HepG2 (cell line): ENCODE results near the gene GTPBP6. TPM values are rescaled to one million over a fixed set of nuclear protein-coding genes. Genes with fewer than 3 reads are reported as not detected.
A peak's percentile ranks its signal among the peaks of the same experiment; 100 is the strongest.

Experiments
- ATAC-seq: fragments of 200-7000 bp; cut with Tn5 transposase; 3 replicates; pipeline ENCODE4 v1.9.1; 2020; ENCODE audit warnings: mild to moderate bottlenecking, moderate library complexity
- BruUV-seq: library from RNA; stranded (reverse); fragments of 400-500 nt; replicated peaks from 2 replicates; lab custom pipeline; 2021; lab: Mats Ljungman, UMichigan
- CTCF ChIA-PET: fragments of 300-600 bp; formaldehyde crosslinking; extraction: SDS; loops from one replicate; lab custom pipeline; 2021; ENCODE audit warnings: low total read pairs, inconsistent platforms, low intra/inter-chr PET ratio; lab: Yijun Ruan, JAX
- POLR2A ChIA-PET: fragments of 350-600 bp; sonication (Branson Sonifier 250); formaldehyde crosslinking; loops from one replicate; lab custom pipeline; 2020; ENCODE audit warnings: antibody characterized with exemption, inconsistent platforms; lab: Yijun Ruan, JAX
- DNase-seq: peaks from one replicate; pipeline ENCODE4 v3.0.0-alpha.2; 2015; ENCODE audit warnings: low spot score
- FAIRE-seq: peaks from 3 replicates; lab custom pipeline; 2011; peaks lifted over from hg19 to GRCh38; lab: Jason Lieb, UNC
- H2AFZ ChIP-seq: one replicate; pipeline ENCODE4 v1.6.1; 2011; ENCODE audit warnings: low read length, inconsistent platforms
- H3K27ac ChIP-seq: fragments of 300-600 bp; 3 replicates; pipeline ENCODE4 v1.8.0; 2011; ENCODE audit warnings: mixed run types, mild to moderate bottlenecking, mixed read lengths, low read length, inconsistent platforms; ENCODE audit not compliant: insufficient read depth; ENCODE audit errors: extremely low read length
- H3K27me3 ChIP-seq, 2 experiments: fragments of 200-600 bp in 1 of 2; 2 replicates in 1 of 2; 3 replicates in 1 of 2; pipeline versions ENCODE4 v1.6.0 to v1.8.0; 2011; ENCODE audit warnings: low read length in 2 of 2, mild to moderate bottlenecking in 2 of 2, moderate library complexity in 2 of 2, inconsistent platforms in 1 of 2; ENCODE audit not compliant: insufficient read depth in 2 of 2, control insufficient read depth in 1 of 2
- H3K36me3 ChIP-seq, 2 experiments: fragments of 200-600 bp in 1 of 2; replicated peaks in 1 of 2; 2 replicates in 1 of 2; 3 replicates in 1 of 2; pipeline versions ENCODE4 v1.5.1 to v1.8.0; 2011; ENCODE audit warnings: low read length in 2 of 2, inconsistent platforms in 1 of 2; ENCODE audit not compliant: insufficient read depth in 2 of 2, control insufficient read depth in 1 of 2
- H3K4me1 ChIP-seq: 2 replicates; pipeline ENCODE4 v1.5.1; 2012; ENCODE audit warnings: low read length, inconsistent platforms; ENCODE audit not compliant: insufficient read depth
- H3K4me2 ChIP-seq: 2 replicates; pipeline ENCODE4 v1.6.0; 2011; ENCODE audit warnings: low read depth, low read length, inconsistent platforms
- H3K4me3 ChIP-seq, 3 experiments: fragments of 200-600 bp in 1 of 3; sonication (generic), shearing (Covaris generic) in 1 of 3; replicated peaks in 1 of 3; 2 replicates each; pipeline ENCODE4 v1.5.1; 2011 to 2016; ENCODE audit warnings: low read length in 3 of 3, inconsistent platforms in 2 of 3, low read depth in 2 of 3, mild to moderate bottlenecking in 2 of 3, control low read depth in 1 of 3, mixed read lengths in 1 of 3; ENCODE audit not compliant: insufficient read depth in 1 of 3
- H3K79me2 ChIP-seq: one replicate; pipeline ENCODE4 v1.6.1; 2011; ENCODE audit warnings: low read length, inconsistent platforms; ENCODE audit not compliant: insufficient read depth
- H3K9ac ChIP-seq: 2 replicates; pipeline ENCODE4 v1.6.0; 2011; ENCODE audit warnings: mild to moderate bottlenecking, low read depth, low read length, inconsistent platforms; ENCODE audit not compliant: insufficient read depth
- H3K9me3 ChIP-seq: 2 replicates; pipeline ENCODE4 v1.5.1; 2012; ENCODE audit warnings: mild to moderate bottlenecking, low read length
- H4K20me1 ChIP-seq: 2 replicates; pipeline ENCODE4 v1.6.0; 2011; ENCODE audit warnings: inconsistent platforms, mild to moderate bottlenecking, low read length, moderate library complexity; ENCODE audit not compliant: insufficient read depth
- AGO2 ChIP-seq: fragments of 200-400 bp; formaldehyde crosslinking; optimal IDR thresholded peaks from 2 replicates; pipeline ENCODE3; 2017; ENCODE audit warnings: mild to moderate bottlenecking, low read depth, low read length, moderate library complexity
- CAMTA2 ChIP-seq: sonication (generic); formaldehyde crosslinking; IDR thresholded peaks from 2 replicates; pipeline ENCODE4 v1.4.0; 2020; ENCODE audit warnings: mild to moderate bottlenecking, missing genetic modification reagents, borderline replicate concordance
- NONO ChIP-seq, 2 experiments: fragments of 450-650 bp in 1 of 2; sonication (generic) in 1 of 2; formaldehyde crosslinking in 1 of 2; IDR thresholded peaks in 1 of 2; conservative IDR thresholded peaks in 1 of 2; 2 replicates each; pipeline versions ENCODE4 v1.6.1 to v1.8.0; 2017 to 2022; ENCODE audit warnings: mild to moderate bottlenecking in 1 of 2, missing genetic modification reagents in 1 of 2, moderate library complexity in 1 of 2
- POLR2G ChIP-seq: fragments of 200-400 bp; formaldehyde crosslinking; IDR thresholded peaks from 2 replicates; pipeline ENCODE4 v1.6.1; 2018; ENCODE audit warnings: mild to moderate bottlenecking, low read depth, low read length, moderate library complexity
- SRF ChIP-seq: IDR thresholded peaks from 2 replicates; pipeline ENCODE4 v1.6.1; 2011; ENCODE audit warnings: mild to moderate bottlenecking, low read depth, low read length, moderate library complexity
- ZBTB46 ChIP-seq: sonication (generic); formaldehyde crosslinking; IDR thresholded peaks from 2 replicates; pipeline ENCODE4 v1.4.0; 2020; ENCODE audit warnings: mild to moderate bottlenecking, missing genetic modification reagents, borderline replicate concordance
- ZBTB7B ChIP-seq: sonication (generic); formaldehyde crosslinking; IDR thresholded peaks from 2 replicates; pipeline ENCODE4 v1.4.0; 2020; ENCODE audit warnings: missing genetic modification reagents
- ZFP91 ChIP-seq: sonication (generic); formaldehyde crosslinking; IDR thresholded peaks from 2 replicates; pipeline ENCODE4 v1.9.0; 2022; ENCODE audit warnings: missing genetic modification reagents, mild to moderate bottlenecking, borderline replicate concordance
- ZNF180 ChIP-seq: sonication (generic); formaldehyde crosslinking; IDR thresholded peaks from 2 replicates; pipeline ENCODE4 v1.4.0; 2020; ENCODE audit warnings: low read depth, missing genetic modification reagents, borderline replicate concordance
- ZNF253 ChIP-seq: sonication (generic); formaldehyde crosslinking; IDR thresholded peaks from 2 replicates; pipeline ENCODE4 v1.8.0; 2022; ENCODE audit warnings: mild to moderate bottlenecking, missing genetic modification reagents, borderline replicate concordance
- ZNF672 ChIP-seq: sonication (generic); formaldehyde crosslinking; IDR thresholded peaks from 2 replicates; pipeline ENCODE4 v1.8.1; 2022; ENCODE audit warnings: missing genetic modification reagents
- ZNF703 ChIP-seq: sonication (generic); formaldehyde crosslinking; IDR thresholded peaks from 2 replicates; pipeline ENCODE4 v1.5.1; 2020; ENCODE audit warnings: missing genetic modification reagents, mild to moderate bottlenecking, moderate library complexity, borderline replicate concordance
- ZSCAN21 ChIP-seq: sonication (generic); formaldehyde crosslinking; IDR thresholded peaks from 2 replicates; pipeline ENCODE4 v1.8.0; 2022; ENCODE audit warnings: mild to moderate bottlenecking, missing genetic modification reagents, moderate library complexity, borderline replicate concordance
- WGBS: methylation state at CpG from one replicate; pipeline ENCODE4 v1.1.6; 2017; ENCODE audit warnings: low lambda C conversion rate; 5-methylcytosine and 5-hydroxymethylcytosine counted together
- in situ Hi-C: cut with HindIII; loops from 2 replicates; pipeline ENCODE4 v1.10.0; 2017; ENCODE audit warnings: low pct_unique_long_range_greater_than_20kb; ENCODE audit not compliant: extremely low pct_ligation_motif_present
- intact Hi-C: fragments of 100-400 bp; cut with micrococcal nuclease; formaldehyde crosslinking; loops from one replicate; pipeline ENCODE4 v1.10.0; 2022; ENCODE audit not compliant: unreplicated experiment
- polyA plus RNA-seq, 8 experiments: library from polyadenylated mRNA; depleted of rRNA in 3 of 8; stranded (reverse) in 7 of 8; unstranded in 1 of 8; fragments of >200 nt; fragmentation: Illumina TruSeq in 4 of 8; extraction: Trizol in 4 of 8; gene quantifications; 2 replicates each; pipeline versions ENCODE4 v1.2.1 to v1.2.3, GENCODE V29; 2011 to 2016; ENCODE audit warnings: low read depth in 4 of 8, missing spikeins in 1 of 8, mixed read lengths in 1 of 8; ENCODE audit not compliant: insufficient read depth in 1 of 8
- total RNA-seq, 5 experiments: library from RNA; depleted of rRNA; stranded (reverse); fragments of >200 nt; fragmentation: Illumina TruSeq; extraction: Trizol; gene quantifications; 2 replicates each; pipeline ENCODE4 v1.2.3, GENCODE V29; 2016; ENCODE audit warnings: low read depth in 1 of 5
- TF ChIP-seq, protein P1 (sequence below): sonication (generic); formaldehyde crosslinking; conservative IDR thresholded peaks from 2 replicates; pipeline ENCODE4 v1.8.0; 2022; ENCODE audit warnings: missing genetic modification reagents
- TF ChIP-seq, protein P2 (sequence below): sonication (generic); formaldehyde crosslinking; conservative IDR thresholded peaks from 2 replicates; pipeline ENCODE4 v1.4.0; 2020; ENCODE audit warnings: mild to moderate bottlenecking, missing genetic modification reagents, moderate library complexity

The GTPBP6 gene
- total and polyA plus RNA-seq, 2 of the 13 experiments (the other 11 are each of a cell fraction or from before 2014, with no cell fraction given) = 20.2 to 39.6 TPM

DNA sequence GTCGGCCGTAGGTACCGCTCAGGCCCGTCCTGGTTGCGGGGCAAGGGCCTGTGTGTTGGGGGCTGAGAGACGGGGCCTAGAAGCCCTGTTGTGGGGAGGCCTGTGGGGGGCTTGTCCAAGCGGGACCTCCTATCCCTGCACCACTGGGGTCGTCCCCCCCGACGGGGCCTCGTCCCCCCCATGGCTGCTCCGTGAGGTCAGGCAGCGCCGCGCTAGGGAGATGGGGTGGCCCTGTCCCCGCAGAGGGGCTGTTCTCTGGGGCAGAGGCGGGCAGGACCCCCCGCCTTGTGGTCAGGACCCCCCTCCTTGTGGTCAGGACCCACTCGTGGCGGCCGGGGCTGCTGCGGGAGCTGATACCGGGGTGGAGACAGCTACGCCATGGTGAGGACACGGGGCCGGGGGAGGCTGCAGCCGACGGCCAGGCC is 12.1 kb upstream of the GTPBP6 start:
- WGBS = no CpG with 5 or more reads among the region's 28 CpGs
- H3K27me3 ChIP-seq = peaks cover 0 to 4% of the 10 kb centered on the region in 2 experiments; a peak in 1 of 5 replicates
- intact Hi-C loops (no loop called here), in situ Hi-C loops (no loop called here)
- DNase-seq (no peak), FAIRE-seq (no peak), ATAC-seq (peak; percentile 40)
- peaks cover 5% of the 10 kb centered on the region for H3K4me1 ChIP-seq
- CTCF ChIA-PET = no interaction called here
- H3K4me3 ChIP-seq = 0 out of 6 replicates have a peak overlapping the region, but pooled peaks of 1 of the 3 experiments have one; percentile 16
- no TSS peak for BruUV-seq
- H3K36me3 ChIP-seq = no peaks in the 10 kb centered on the region
- H3K9me3 ChIP-seq = no peaks in the 10 kb centered on the region
- H2AFZ ChIP-seq = no peak overlapping the region
- peak overlapping the region; percentile 43 for H3K4me2 ChIP-seq
- POLR2A ChIA-PET = no interaction called here
- no peaks in the 10 kb centered on the region for H4K20me1 ChIP-seq
- no peak overlapping the region for H3K27ac ChIP-seq
- H3K9ac ChIP-seq = no peak overlapping the region
- no peaks in the 10 kb centered on the region for H3K79me2 ChIP-seq
- TF ChIP-seq, protein P1, sequence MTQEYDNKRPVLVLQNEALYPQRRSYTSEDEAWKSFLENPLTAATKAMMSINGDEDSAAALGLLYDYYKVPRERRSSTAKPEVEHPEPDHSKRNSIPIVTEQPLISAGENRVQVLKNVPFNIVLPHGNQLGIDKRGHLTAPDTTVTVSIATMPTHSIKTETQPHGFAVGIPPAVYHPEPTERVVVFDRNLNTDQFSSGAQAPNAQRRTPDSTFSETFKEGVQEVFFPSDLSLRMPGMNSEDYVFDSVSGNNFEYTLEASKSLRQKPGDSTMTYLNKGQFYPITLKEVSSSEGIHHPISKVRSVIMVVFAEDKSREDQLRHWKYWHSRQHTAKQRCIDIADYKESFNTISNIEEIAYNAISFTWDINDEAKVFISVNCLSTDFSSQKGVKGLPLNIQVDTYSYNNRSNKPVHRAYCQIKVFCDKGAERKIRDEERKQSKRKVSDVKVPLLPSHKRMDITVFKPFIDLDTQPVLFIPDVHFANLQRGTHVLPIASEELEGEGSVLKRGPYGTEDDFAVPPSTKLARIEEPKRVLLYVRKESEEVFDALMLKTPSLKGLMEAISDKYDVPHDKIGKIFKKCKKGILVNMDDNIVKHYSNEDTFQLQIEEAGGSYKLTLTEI = no peak
- TF ChIP-seq, protein P2, sequence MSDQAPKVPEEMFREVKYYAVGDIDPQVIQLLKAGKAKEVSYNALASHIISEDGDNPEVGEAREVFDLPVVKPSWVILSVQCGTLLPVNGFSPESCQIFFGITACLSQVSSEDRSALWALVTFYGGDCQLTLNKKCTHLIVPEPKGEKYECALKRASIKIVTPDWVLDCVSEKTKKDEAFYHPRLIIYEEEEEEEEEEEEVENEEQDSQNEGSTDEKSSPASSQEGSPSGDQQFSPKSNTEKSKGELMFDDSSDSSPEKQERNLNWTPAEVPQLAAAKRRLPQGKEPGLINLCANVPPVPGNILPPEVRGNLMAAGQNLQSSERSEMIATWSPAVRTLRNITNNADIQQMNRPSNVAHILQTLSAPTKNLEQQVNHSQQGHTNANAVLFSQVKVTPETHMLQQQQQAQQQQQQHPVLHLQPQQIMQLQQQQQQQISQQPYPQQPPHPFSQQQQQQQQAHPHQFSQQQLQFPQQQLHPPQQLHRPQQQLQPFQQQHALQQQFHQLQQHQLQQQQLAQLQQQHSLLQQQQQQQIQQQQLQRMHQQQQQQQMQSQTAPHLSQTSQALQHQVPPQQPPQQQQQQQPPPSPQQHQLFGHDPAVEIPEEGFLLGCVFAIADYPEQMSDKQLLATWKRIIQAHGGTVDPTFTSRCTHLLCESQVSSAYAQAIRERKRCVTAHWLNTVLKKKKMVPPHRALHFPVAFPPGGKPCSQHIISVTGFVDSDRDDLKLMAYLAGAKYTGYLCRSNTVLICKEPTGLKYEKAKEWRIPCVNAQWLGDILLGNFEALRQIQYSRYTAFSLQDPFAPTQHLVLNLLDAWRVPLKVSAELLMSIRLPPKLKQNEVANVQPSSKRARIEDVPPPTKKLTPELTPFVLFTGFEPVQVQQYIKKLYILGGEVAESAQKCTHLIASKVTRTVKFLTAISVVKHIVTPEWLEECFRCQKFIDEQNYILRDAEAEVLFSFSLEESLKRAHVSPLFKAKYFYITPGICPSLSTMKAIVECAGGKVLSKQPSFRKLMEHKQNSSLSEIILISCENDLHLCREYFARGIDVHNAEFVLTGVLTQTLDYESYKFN (CRISPR knock-in tag) = no peak
- TF ChIP-seq ZNF703 (CRISPR knock-in tag) (no peak), ZNF180 (CRISPR knock-in tag) (no peak), CAMTA2 (CRISPR knock-in tag) (no peak), SRF (no peak), ZSCAN21 (CRISPR knock-in tag) (no peak), ZNF253 (no peak), ZNF672 (no peak), ZBTB46 (CRISPR knock-in tag) (no peak), ZFP91 (CRISPR knock-in tag) (0 out of 2 replicates have a peak, but pooled peaks have one; percentile 13), AGO2 (peak; percentile 83), ZBTB7B (CRISPR knock-in tag) (no peak), NONO (IDR thresholded peaks at IDR 0.05) (no peak), NONO (CRISPR knock-in tag; conservative IDR thresholded peaks at IDR 0.05) (peak; percentile 45; the same call in 1 of the 2 replicates), POLR2G (0 out of 2 replicates have a peak, but pooled peaks have one; percentile 18)
